Spleen (tissue), 7 donors: ENCODE measurements around the gene DNAJC7.

Experiments
- POLR2A ChIP-seq, 3 donors: fragments of 450-650 bp; IDR thresholded peaks; one replicate each; pipeline ENCODE4 v1.5.1; 2017; ENCODE audit warnings: antibody characterized with exemption in 3 of 3, mild to moderate bottlenecking in 1 of 3
- POLR2AphosphoS5 ChIP-seq, 3 donors: sonication (generic); formaldehyde crosslinking; IDR thresholded peaks; one replicate each; pipeline ENCODE4 v1.5.1; 2017; ENCODE audit warnings: antibody characterized with exemption in 3 of 3
- TF ChIP-seq, protein P1 (sequence below), 11 experiments: fragments of 200-600 bp in 7 of 11; fragments of 450-650 bp in 4 of 11; sonication (generic) in 4 of 11; IDR thresholded peaks in 8 of 11; conservative IDR thresholded peaks in 3 of 11; 1 replicate in 7 of 11; 2 replicates in 4 of 11; pipeline versions ENCODE4 v1.4.0 to v1.8.0; 2016 to 2021; ENCODE audit warnings: antibody characterized with exemption in 11 of 11, inconsistent platforms in 4 of 11, mild to moderate bottlenecking in 1 of 11
- donor health status: DM: no; HTN: no; CAD: no; lungs with moderate emphysema.
- donor health status: DM: no; HTN: no; CAD: no.
- donor health status: DM: no; HTN: no; CAD: no.

DNA sequence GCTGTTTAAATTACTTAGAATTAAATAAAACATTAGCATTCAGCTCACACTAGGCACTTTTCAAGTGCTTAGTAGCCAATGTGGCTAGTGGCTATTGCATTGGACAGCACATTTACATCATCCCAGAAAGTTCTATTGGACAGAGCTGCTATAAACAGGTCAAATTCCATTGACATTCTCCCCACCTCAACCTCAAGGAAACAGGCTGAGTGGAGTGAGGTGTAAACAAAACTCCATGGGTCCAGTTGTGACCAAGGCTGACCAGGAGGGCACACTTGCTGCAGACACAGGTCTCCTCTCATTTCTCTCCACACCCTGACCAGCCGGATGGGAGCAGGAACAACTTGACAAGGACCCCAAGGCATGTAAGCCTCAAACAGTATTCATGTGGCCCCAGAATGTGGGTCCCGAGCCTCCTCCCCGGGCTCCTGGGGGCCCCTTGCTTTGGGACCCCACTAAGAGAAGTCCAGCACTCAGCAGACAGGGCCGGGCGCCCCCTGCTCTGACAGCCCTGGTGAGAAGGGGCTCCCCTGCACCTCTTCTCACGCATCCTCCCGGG is 32.7 kb upstream of the DNAJC7 start:
- TF ChIP-seq, protein P1, sequence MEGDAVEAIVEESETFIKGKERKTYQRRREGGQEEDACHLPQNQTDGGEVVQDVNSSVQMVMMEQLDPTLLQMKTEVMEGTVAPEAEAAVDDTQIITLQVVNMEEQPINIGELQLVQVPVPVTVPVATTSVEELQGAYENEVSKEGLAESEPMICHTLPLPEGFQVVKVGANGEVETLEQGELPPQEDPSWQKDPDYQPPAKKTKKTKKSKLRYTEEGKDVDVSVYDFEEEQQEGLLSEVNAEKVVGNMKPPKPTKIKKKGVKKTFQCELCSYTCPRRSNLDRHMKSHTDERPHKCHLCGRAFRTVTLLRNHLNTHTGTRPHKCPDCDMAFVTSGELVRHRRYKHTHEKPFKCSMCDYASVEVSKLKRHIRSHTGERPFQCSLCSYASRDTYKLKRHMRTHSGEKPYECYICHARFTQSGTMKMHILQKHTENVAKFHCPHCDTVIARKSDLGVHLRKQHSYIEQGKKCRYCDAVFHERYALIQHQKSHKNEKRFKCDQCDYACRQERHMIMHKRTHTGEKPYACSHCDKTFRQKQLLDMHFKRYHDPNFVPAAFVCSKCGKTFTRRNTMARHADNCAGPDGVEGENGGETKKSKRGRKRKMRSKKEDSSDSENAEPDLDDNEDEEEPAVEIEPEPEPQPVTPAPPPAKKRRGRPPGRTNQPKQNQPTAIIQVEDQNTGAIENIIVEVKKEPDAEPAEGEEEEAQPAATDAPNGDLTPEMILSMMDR (IDR thresholded peaks at IDR 0.05 in 8 of 11, conservative IDR thresholded peaks at IDR 0.05 in 3 of 11) = no peak
- no peak for TF ChIP-seq POLR2AphosphoS5 (IDR thresholded peaks at IDR 0.05)
- TF ChIP-seq POLR2A (IDR thresholded peaks at IDR 0.05) = no peak
